GM23338 (cell line): ENCODE results near the gene ARMC7. TPM values are rescaled to one million over a fixed set of nuclear protein-coding genes. Genes with fewer than 3 reads are reported as not detected.

Experiments used
- ATAC-seq: fragments of 200-7000 bp; cut with Tn5 transposase; 3 replicates; pipeline ENCODE4 v1.9.1; 2020
- DNase-seq: peaks from one replicate; pipeline ENCODE4 v3.0.0-alpha.2; 2015; ENCODE audit warnings: low spot score
- H2AFZ ChIP-seq: fragments of 200-600 bp; sonication (generic); 2 replicates; pipeline ENCODE4 v1.8.0; 2016; ENCODE audit warnings: antibody characterized with exemption, mild to moderate bottlenecking, moderate library complexity
- H3F3A ChIP-seq: fragments of 200-600 bp; sonication (generic); replicated peaks from 2 replicates; pipeline ENCODE4 v1.8.0; 2017; ENCODE audit warnings: antibody characterized with exemption, mixed run types, low read depth
- H3K27ac ChIP-seq: fragments of 200-600 bp; sonication (generic); 2 replicates; pipeline ENCODE4 v1.6.1; 2016; ENCODE audit warnings: low read depth
- H3K27me3 ChIP-seq: fragments of 200-600 bp; sonication (generic); 2 replicates; pipeline ENCODE4 v1.8.0; 2016; ENCODE audit warnings: mild to moderate bottlenecking, mixed run types, moderate library complexity; ENCODE audit not compliant: insufficient read depth
- H3K36me3 ChIP-seq: fragments of 200-600 bp; sonication (generic); 2 replicates; pipeline ENCODE4 v1.8.0; 2016; ENCODE audit warnings: mild to moderate bottlenecking; ENCODE audit not compliant: insufficient read depth
- H3K4me1 ChIP-seq: fragments of 200-600 bp; sonication (generic); 2 replicates; pipeline ENCODE4 v1.8.0; 2016; ENCODE audit warnings: mild to moderate bottlenecking, moderate library complexity; ENCODE audit not compliant: insufficient read depth
- H3K4me2 ChIP-seq: fragments of 200-600 bp; sonication (generic); 2 replicates; pipeline ENCODE4 v1.7.1; 2017; ENCODE audit warnings: mixed run types
- H3K4me3 ChIP-seq: fragments of 200-600 bp; sonication (generic); 2 replicates; pipeline ENCODE4 v1.6.1; 2016; ENCODE audit warnings: mixed run types
- H3K79me2 ChIP-seq: fragments of 200-600 bp; sonication (generic); replicated peaks from 2 replicates; pipeline ENCODE4 v1.8.0; 2017; ENCODE audit warnings: mild to moderate bottlenecking; ENCODE audit not compliant: insufficient read depth
- H3K9me2 ChIP-seq: fragments of 200-600 bp; sonication (generic); 2 replicates; pipeline ENCODE4 v1.8.0; 2017; ENCODE audit not compliant: insufficient read depth
- H4K20me1 ChIP-seq: fragments of 200-600 bp; sonication (generic); replicated peaks from 2 replicates; pipeline ENCODE4 v1.8.0; 2017; ENCODE audit warnings: mild to moderate bottlenecking; ENCODE audit not compliant: insufficient read depth
- H3K27ac Mint-ChIP-seq: 2 replicates; pipeline ENCODE4 v1.8.0; 2020; ENCODE audit warnings: inconsistent platforms, mild to moderate bottlenecking, moderate library complexity, mixed read lengths
- H3K27me3 Mint-ChIP-seq: 3 replicates; pipeline ENCODE4 v1.8.0; 2022; ENCODE audit warnings: low read depth, mild to moderate bottlenecking, moderate library complexity, mixed read lengths, inconsistent platforms; ENCODE audit not compliant: insufficient read depth, poor library complexity
- H3K36me3 Mint-ChIP-seq: 3 replicates; pipeline ENCODE4 v1.8.0; 2021; ENCODE audit warnings: low read depth, mild to moderate bottlenecking, inconsistent platforms, moderate library complexity, mixed read lengths
- H3K4me1 Mint-ChIP-seq: 3 replicates; pipeline ENCODE4 v1.8.0; 2020; ENCODE audit warnings: mild to moderate bottlenecking, inconsistent platforms, mixed read lengths
- H3K4me3 Mint-ChIP-seq: 3 replicates; pipeline ENCODE4 v1.8.0; 2021; ENCODE audit warnings: moderate library complexity, mild to moderate bottlenecking, inconsistent platforms, mixed read lengths
- H3K9me3 Mint-ChIP-seq: 3 replicates; pipeline ENCODE4 v1.8.0; 2020; ENCODE audit warnings: moderate library complexity, mild to moderate bottlenecking, inconsistent platforms, mixed read lengths
- CTCF ChIP-seq, 2 experiments: fragments of 200-600 bp in 1 of 2; sonication (generic) in 1 of 2; conservative IDR thresholded peaks; 2 replicates each; pipeline versions ENCODE4 v1.5.1 to v1.6.1; 2016 to 2017; ENCODE audit warnings: antibody characterized with exemption in 2 of 2, low read depth in 2 of 2, mild to moderate bottlenecking in 2 of 2, moderate library complexity in 1 of 2
- EZH2phosphoT487 ChIP-seq: fragments of 200-600 bp; sonication (generic); IDR thresholded peaks from one replicate; pipeline ENCODE4 v1.8.1; 2018; ENCODE audit warnings: antibody characterized with exemption; ENCODE audit not compliant: unreplicated experiment
- JUNB ChIP-seq: IDR thresholded peaks from one replicate; pipeline ENCODE4 v1.6.1; 2016; ENCODE audit warnings: antibody characterized with exemption; ENCODE audit not compliant: unreplicated experiment
- NANOG ChIP-seq: IDR thresholded peaks from 2 replicates; pipeline ENCODE4 v1.6.1; 2016; ENCODE audit warnings: antibody characterized with exemption, borderline replicate concordance
- POLR2AphosphoS5 ChIP-seq: IDR thresholded peaks from 2 replicates; pipeline ENCODE4 v1.6.1; 2016; ENCODE audit warnings: antibody characterized with exemption, low read depth
- REST ChIP-seq: IDR thresholded peaks from one replicate; pipeline ENCODE4 v1.6.1; 2018; ENCODE audit warnings: antibody characterized with exemption; ENCODE audit not compliant: unreplicated experiment
- STAT1 ChIP-seq: IDR thresholded peaks from one replicate; pipeline ENCODE4 v1.6.1; 2016; ENCODE audit warnings: antibody characterized with exemption; ENCODE audit not compliant: unreplicated experiment
- ZNF114 ChIP-seq: fragments of 250-450 bp; sonication (Bioruptor Pico); IDR thresholded peaks from 2 replicates; pipeline ENCODE4 v1.5.0; 2020; ENCODE audit warnings: mild to moderate bottlenecking, moderate library complexity
- ZNF331 ChIP-seq: fragments of 250-450 bp; sonication (Bioruptor Pico); IDR thresholded peaks from 2 replicates; pipeline ENCODE4 v1.5.0; 2020; ENCODE audit warnings: low read depth, mild to moderate bottlenecking, moderate library complexity
- ZNF462 ChIP-seq: fragments of 250-450 bp; sonication (Bioruptor Pico); IDR thresholded peaks from 2 replicates; pipeline ENCODE4 v1.5.0; 2020; ENCODE audit warnings: mild to moderate bottlenecking, moderate library complexity
- polyA plus RNA-seq: library from polyadenylated mRNA; unstranded; fragments of >200 nt; fragmentation: Nextera tagmentation; extraction: Ambion mirVana; gene quantifications from 2 replicates; pipeline ENCODE4 v1.2.1, GENCODE V29; 2016
- total RNA-seq: library from RNA; depleted of rRNA; stranded (reverse); fragments of >200 nt; shearing (Covaris generic); gene quantifications from 2 replicates; pipeline ENCODE4 v1.2.3, GENCODE V29; 2014

The ARMC7 gene
- total and polyA plus RNA-seq, 2 experiments from 2014 or later: 5.6 to 8.4 TPM

- TF ChIP-seq CTCF (conservative IDR thresholded peaks at IDR 0.05; ENCODE audit: low read depth in 2 of 2) (no peak), JUNB (no peak)
These were observed 36.8 kb downstream of the ARMC7 start (continued) for GRCh38 chr17:75146592-75146991.

- peaks cover 44% of the 10 kb centered on the region for H3F3A ChIP-seq
- peaks cover 17% of the 10 kb centered on the region for H3K4me1 Mint-ChIP-seq
- H3K27me3 ChIP-seq: no peaks in the 10 kb centered on the region
- H3K4me3 Mint-ChIP-seq: no peak overlapping the region
- no peaks in the 10 kb centered on the region for H3K9me3 Mint-ChIP-seq
- H3K27ac Mint-ChIP-seq: no peak overlapping the region
- H3K36me3 Mint-ChIP-seq: peaks cover 77% of the 10 kb centered on the region
- H3K79me2 ChIP-seq: peaks cover 82% of the 10 kb centered on the region
- H3K36me3 ChIP-seq: peaks cover 56% of the 10 kb centered on the region
- peaks cover 14% of the 10 kb centered on the region for H3K4me1 ChIP-seq
- peak overlapping the region; percentile 63; the same call in 1 of the 2 replicates for H3K27ac ChIP-seq
- no peak for ATAC-seq
- H2AFZ ChIP-seq: no peak overlapping the region
- H3K9me2 ChIP-seq: no peaks in the 10 kb centered on the region
- peaks cover 71% of the 10 kb centered on the region for H4K20me1 ChIP-seq
- H3K4me3 ChIP-seq: no peak overlapping the region
- no peak for DNase-seq
- H3K4me2 ChIP-seq: no peak overlapping the region
- H3K27me3 Mint-ChIP-seq: peaks cover 5% of the 10 kb centered on the region
- TF ChIP-seq EZH2phosphoT487 (no peak), STAT1 (no peak), ZNF114 (CRISPR knock-in tag) (no peak), NANOG (no peak), ZNF331 (CRISPR knock-in tag) (no peak), CTCF (conservative IDR thresholded peaks at IDR 0.05; ENCODE audit: low read depth in 2 of 2) (no peak), JUNB (no peak), ZNF462 (CRISPR knock-in tag) (no peak), POLR2AphosphoS5 (no peak), REST (no peak)
These were observed 38.2 kb downstream of the ARMC7 start for GRCh38 chr17:75147878-75148546.
